Panc1 (cell line): ENCODE data around the gene ATP11A.

Experiments
- CTCF ChIP-seq: fragments of 450-650 bp; IDR thresholded peaks from 2 replicates; pipeline ENCODE4 v1.5.1; 2017; ENCODE audit warnings: mild to moderate bottlenecking
- POLR2AphosphoS5 ChIP-seq: IDR thresholded peaks from 2 replicates; pipeline ENCODE4 v1.6.1; 2012; ENCODE audit warnings: mild to moderate bottlenecking, low read depth, low read length, moderate library complexity
- REST ChIP-seq, 2 experiments: IDR thresholded peaks; 2 replicates each; pipeline ENCODE4 v1.6.1; 2011 to 2012; ENCODE audit warnings: low read depth in 2 of 2, control low read depth in 1 of 2, low read length in 1 of 2, mild to moderate bottlenecking in 1 of 2, moderate library complexity in 1 of 2; ENCODE audit not compliant: insufficient read depth in 1 of 2
- SIN3A ChIP-seq: IDR thresholded peaks from 2 replicates; pipeline ENCODE4 v1.6.1; 2012; ENCODE audit warnings: low read depth, mild to moderate bottlenecking, low read length, moderate library complexity, borderline replicate concordance; ENCODE audit not compliant: insufficient read depth

GRCh38 chr13:112784811-112785482 lies 95.1 kb downstream of the ATP11A start:
- TF ChIP-seq CTCF (no peak), POLR2AphosphoS5 (no peak), SIN3A (no peak), REST (IDR thresholded peaks at IDR 0.05; ENCODE audit: insufficient read depth in 1 of 2, low read depth in 2 of 2, low read length in 1 of 2) (no peak)
